ENCODE data around the gene PACS2. TPM values are rescaled to one million over a fixed set of nuclear protein-coding genes. Genes with fewer than 3 reads are reported as not detected.

The PACS2 gene
- polyA plus RNA-seq, 1 donor, result 116 TPM

DNA sequence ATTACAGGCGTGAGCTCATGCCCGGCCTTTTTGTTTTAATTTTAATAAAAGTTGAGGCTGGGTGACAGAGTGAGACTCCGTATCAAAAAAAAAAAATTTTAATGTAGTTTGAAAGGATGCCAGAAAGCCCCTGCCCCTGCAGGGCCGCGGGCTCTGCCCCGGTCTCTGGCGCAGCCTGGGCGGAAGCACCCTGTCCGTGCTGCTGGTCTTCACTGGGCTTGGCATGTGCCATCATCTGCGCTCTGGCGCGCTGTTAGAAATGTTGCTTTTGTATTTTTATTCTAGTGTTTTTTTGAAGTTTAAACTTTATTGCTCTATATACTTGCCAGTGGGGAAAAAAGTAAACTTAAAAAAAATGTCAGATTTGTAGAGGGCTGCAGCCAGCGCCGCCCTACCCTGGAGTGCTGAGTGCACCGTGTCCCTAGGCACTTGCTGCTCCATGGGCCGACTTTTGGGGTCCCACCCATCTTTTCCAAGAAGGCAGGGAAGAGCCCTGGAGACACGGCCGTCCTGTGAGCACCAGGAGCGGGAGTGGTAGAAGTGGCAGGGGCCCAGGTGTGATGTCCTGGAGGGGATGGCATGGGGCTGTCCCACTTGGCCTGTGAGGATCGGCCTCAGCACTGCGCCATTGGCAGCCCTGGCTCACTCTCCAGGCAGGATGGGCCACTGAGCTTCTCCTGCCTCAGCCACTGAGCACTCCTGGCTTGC lies 109.1 kb downstream of the PACS2 start:
- no peak for DNase-seq

DNA sequence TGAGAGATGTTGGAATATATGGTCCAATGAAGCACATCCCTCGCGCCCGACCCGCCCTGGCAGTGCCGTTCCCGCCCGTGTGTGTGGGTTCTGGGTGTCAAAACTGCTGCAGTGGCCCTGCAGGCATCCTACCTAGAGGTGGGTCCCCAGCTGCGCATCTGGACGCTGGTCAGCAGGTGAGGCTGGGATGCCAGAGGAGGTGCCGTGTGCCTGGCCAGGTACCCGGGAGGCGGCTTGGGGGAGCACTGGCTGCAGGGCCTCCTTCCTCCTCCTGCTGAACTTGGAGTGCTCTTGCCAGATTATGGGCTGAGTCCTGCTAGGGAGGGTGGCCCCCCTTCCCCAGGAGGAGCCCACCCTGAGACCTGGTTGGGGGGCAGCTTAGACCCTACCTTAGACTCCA lies 110.3 kb downstream of the PACS2 start:
- DNase-seq, result no peak

DNA sequence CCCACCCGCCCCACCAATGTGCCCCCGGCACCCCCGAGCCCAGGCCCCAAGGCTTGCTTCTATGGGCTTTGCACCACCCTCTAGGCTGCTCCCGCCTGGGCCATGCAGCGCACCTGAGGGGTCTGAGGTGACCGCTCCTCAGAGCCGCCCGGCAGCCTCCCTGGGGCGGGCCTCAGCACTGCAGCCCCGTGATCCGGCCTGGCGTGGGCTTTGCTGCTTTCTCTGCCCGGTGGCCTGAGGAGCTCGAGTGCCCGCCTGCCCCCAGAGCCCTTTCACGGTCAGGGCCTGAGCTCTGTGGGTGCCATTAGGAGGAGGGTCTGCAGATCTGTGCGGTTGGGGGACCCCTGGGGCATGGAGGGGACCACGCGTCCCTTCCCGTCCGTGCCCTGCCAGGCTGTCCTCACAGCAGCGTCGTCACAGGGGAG lies 111.3 kb downstream of the PACS2 start:
- DNase-seq, result no peak

DNA sequence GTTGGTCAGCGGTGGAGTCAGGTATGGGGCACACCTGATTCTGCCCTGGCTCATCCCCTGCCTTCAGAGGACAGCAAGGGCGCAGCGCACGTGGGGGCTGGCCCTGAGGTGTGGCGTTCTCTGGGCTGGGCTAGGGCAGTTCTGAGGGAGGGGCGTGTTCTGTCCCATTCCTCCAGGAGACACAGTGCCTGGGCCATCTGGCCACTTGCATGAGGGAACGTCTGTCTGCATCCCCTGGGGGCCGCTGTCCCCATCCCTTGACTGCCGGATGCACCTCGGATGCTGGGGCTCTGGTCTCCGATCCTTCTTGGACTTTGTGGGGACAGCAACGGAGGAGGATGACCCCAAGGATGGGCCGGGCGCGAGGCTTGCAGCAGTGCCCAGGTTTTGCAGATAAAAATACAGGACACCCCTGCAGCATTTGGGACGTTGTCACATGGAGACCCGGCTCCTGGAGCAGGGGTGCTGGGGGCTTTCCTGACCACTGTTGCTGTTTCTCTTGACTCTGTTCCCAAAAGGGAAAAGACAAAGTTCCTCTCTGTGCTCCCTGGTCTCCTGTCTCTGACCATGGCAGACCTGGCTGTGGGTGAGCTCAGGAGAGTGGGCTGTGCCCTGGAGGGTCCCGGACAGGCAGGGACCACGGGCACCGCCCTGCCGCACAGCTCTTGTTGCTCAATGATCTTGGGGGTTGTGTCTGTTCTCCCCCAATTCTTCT lies 112.0 kb downstream of the PACS2 start:
- no peak for DNase-seq

DNA sequence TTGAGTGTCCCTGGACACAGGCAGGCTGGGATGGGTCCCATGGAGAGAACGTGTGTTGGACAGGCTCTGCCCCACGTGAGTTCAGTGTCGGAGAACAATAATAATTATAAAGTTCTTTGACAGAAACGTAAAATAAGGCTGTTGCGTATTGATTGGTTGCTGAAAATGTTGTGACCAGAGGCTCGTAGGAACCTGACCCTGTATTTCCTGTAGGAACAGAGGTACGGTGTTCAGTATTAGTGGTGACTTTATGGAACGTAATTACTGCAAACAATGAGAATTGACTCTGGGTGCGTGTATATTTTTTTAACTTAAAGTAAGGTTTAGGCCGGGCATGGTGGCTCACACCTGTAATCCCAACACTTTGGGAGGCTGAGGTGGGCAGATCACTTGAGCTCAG lies 112.9 kb downstream of the PACS2 start:
- DNase-seq, result no peak

DNA sequence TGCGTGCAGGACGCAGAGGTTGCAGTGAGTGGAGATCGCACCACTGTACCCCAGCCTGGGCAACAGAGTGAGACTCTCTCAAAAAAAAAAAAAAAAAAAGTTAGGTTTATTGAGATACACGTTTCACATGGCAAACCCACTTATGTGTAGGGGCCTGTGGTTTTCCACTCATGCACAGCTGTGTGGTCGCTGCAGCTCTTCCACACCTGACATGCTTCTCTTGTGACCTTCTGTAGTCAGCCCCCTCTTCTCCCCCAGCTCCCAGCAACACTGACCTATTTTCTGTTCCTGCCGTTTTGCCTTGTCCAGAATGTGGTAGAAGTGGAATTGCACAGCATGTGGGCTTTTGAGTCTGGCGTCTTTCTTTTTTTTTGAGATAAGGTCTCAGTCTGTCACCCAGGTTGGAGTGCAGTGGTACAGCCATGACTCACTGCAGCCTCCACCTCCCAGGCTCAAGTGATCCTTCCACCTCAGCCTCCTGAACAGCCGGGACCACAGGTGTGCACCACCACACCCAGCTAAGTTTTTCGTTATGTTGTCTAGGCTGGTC lies 113.5 kb downstream of the PACS2 start:
- no peak for DNase-seq

DNA sequence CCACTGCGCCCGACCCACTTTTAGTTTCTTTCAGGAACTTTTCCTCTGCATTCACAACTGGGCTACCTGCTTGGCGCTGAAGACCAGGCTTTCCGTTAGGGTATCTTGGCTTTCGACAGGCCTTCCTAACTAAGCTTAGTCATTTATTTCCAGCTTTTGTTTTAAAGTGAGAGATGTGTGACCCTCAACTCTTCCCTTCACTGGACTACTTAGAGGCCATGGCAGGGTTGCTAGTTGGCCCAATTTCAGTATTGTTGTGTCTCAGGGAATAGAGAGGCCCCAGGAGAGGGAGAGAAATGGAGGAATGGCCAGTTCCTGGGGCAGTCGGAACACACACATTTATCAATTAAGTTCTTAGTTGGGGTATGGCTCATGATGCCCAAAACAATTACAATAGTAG lies 115.5 kb downstream of the PACS2 start:
- no peak for DNase-seq

DNA sequence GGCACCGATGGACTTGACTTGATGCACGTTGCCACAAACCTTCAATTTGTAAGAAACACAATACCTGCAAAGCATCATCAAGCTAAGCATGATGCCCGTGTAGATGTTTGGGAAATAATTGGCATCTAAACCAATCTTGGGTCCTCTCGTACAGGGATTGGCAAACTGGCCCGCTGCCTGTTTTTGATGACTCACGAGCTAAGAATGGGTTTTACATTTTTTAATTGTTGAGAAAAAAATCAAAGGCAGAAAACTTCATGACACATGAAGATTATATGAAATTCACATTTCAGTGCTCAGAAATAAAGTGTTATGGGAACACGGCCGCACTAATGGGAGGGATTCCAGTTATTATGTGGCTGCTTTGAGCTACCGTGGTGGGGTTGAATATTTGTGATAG lies 116.0 kb downstream of the PACS2 start:
- DNase-seq, result no peak

DNA sequence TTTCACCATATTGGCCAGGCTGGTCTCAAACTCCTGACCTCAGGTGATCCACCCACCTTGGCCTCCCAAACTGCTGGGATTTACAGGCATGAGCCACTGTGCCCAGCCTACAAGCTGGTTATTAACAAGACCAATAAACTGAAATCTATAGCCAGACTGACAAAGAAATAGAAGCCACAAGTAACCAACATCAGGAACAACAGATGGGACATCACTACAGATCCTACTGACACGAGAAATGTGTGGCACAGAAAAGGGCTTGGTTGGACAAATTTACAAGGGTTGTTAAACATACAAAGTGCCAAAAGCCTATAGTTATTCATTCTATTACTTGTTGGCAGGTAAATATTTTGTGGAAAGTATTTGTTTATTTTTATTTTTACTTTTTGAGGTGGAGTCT lies 116.7 kb downstream of the PACS2 start:
- DNase-seq, result no peak

DNA sequence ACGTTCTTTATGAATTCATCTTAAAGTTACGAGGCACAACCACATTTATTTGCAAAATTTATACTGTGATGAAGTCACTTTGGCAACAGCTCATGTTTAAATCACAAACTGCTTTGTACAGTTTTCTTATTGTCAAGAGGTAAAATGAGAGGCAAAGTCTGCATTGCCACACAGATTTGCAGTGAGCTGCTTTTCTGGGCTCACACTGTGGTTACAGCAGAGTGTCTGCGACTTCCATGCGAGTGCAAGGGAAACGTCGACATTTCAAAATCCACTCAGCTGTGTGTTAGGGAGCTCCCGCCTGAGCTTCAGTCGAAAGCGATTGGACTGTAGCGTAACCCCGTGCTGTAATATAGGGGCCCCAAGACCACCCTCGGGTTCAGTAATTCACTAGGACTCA lies 118.1 kb downstream of the PACS2 start:
- DNase-seq, result no peak

DNA sequence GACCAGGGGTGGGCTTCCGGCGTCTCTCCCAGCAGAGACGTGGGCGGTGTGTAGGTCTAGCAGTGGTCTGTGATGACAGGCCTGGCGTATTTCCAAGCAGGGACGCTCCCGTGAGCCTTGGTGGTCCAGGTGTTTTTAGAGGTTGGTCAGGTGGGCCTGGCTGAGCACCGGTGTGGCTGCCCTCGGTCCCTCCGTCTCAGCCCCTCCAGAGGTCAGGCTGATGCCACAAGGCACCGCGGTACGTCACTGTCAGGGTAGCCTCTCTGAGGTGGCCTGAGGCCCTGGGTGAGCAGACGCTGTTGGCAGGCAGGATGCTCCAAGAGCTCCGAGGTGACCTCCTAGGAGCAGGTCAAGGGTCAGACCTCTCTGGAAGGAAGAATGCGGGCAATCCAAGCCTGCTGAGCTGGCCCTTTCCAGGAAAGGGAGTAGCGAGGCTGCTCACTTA lies 118.6 kb downstream of the PACS2 start:
- DNase-seq, result no peak

DNA sequence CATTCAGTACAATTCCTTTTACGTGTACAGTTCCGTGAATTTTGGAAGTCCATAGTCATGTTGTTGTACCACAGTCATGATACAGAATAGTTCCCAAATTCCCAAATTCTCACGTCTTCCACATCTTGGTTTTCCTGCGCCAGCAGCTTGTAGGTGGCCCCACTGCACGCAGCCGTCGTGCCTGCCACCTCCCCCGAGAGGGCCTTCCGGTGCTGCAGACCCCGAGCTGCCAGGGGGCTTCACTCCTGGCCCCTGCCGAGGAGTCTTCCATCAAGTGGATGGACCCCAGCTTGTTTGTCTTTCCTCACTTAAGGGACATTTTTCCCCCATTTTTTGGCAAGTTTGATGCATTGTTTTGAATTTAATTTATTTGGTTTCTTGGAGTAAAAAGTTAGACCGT lies 121.9 kb downstream of the PACS2 start:
- no peak for DNase-seq

DNA sequence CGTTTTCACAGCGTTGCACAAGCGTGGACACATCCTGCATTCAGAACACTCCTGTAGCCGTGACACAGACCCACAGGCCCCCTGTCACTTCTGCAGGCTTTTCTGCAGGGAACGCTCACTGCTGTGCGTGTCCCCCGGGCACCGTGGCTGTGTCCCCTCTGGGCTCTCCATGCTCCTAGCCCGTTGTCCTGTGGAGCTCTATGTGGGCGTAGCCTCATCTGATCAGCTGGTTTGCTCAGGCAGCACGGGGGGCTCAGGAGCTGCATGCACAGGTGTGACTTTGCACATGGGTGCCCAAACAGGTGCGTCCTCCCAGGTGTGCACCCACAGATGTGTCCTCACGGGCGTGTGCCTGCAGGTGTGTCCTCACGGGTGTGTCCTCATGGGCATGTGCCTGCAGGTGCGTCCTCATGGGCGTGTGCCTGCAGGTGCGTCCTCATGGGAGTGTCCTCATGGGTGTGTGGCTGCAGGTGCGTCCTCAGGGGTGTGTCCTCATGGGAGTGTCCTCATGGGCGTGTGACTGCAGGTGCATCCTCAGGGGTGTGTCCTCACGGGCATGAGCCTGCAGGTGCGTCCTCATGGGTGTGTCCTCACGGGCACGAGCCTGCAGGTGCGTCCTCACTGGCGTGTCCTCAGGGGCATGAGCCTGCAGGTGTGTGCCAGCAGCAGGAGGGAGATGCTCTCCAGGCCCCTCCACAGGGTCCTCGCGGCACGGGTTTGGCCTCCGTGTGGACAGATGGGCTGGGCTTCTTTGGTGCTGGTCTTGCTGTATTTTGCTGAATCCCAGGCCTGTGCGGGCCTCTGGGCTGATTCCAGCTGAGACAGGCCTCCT lies 122.6 kb downstream of the PACS2 start:
- DNase-seq, result no peak

DNA sequence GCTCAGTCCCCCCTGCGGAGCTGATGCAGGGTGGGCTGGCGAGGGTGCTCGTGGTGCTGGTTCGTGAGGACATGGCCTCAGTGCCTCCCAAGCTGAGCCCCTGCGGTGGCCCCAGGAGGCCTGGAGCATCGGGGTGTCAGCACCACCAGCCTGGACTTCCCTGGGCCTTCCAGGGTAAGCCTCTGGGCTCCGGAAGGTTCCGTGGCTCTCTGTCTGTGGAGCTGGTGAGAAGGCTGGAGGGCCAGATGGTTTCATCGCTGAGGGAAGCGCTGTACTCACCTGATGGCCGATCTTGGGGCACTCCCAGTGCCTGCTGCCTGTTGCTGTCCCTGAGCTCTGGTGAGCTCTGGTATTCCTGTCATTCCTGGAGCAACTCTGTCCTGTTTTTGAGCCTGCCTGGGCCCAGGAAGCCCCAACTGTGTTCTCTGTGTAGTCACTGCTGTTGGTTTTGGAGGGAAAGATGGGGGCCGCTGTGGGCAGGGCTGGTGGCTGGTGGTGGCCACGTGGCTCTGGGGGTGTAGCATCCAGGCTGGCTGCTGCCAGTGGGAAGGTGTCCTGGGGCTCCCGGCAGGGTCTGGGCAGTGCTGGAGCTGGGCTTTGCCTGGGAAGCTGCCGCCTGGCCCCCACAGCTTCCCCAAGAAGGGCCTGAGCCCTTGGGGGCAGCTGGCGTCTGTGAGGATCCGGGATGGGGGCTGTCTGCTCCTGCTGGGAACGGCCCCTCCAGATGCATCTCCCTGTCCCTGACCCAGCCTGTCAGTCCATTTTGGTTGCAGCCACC lies 123.4 kb downstream of the PACS2 start:
- DNase-seq, result no peak

DNA sequence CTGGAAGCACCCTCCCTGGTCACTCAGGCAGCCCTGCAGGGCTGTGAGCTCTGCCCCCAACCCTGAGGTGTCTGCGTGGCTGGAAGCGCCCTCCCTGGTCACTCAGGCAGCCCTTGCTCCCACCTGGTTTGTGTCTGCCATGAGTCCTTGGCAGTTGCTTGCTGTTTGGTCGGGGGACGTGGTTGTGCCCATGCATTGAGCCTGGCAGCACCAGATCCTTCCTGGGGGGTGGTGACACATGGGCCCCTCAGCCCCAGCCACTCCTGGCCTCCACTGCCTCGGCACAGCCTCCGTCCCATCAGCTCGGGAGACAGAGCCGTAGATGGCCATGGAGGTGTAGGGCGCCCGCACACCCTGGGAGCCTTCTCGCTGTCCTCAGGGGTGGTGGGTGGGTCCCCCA lies 124.6 kb downstream of the PACS2 start:
- no peak for DNase-seq

DNA sequence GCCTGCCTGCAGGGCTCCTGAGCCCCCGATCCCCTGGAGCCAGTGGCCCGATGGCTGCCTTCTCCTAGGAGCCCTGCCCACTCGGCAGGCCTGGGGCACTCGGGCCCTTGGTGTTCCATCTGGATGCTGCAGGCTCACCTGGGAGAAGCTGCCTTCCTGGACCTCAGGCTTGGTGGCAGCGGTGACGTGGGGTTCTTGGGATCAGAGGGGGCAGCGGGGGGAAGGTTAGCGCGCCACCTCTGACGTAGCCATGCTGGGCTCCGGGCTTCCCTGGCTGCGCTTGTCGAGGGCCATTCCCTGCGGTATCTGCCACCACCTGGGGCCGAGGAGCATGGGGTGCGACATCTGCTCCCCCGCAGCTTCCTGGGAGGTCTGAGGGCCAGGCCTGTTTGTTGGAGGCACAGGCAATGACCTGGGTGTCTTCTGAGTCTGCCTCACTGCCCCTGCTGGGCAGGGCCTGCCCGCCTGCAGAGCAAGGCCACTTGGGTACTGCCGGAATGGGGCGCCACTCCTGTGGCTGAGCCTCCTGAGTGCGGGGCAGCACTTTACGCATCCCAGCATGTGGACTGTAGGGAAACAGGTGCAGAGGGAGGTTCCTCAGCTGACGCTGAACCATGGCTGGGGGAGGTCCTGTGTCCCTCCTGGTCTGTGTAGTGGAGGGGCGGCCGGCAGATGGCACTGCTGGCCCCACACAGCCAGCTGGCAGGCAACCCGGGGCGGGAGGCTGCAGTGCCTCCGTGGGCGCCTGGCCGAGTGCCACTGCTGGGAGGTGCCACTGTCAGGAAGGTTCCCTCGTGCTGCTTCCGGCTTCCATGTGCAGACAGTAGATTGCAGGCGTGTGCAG lies 125.4 kb downstream of the PACS2 start:
- no peak for DNase-seq

DNA sequence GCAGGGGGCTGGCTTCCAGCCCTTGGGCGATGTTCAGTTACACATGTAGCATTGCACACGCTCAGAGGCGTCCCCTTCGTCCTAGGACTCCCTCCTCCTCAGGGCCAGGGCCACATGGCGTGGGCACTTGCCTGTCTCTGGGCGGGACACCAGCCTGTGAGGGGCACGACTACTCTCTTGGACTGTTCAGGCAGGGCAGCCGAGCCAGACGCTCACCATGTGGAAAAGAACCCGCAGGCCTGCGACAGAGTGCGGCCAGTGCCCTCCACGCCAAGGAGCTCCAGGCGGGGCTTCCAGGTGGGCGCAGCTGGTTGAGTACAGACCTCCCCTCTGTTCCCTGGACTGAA lies 126.0 kb downstream of the PACS2 start:
- no peak for DNase-seq

DNA sequence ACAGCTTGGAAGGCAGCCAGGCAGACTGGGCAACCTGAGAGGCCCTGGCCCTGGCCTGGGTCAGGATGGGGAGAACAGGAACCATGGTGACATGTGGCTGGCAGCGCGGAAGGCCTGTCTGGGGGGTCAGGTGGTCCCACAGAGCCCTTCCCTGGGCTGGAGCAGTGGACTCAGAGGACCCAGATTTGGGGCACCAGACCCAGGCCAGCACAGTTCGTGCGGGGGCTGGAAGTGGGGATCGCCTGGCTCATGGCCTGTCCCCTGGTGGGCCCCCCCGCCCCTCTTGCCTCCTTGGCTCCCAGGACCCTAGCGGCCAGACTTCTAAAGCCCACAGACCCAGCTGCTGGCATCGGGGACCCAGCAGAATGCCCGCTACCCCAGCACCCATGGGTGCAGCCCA lies 126.4 kb downstream of the PACS2 start:
- no peak for DNase-seq

DNA sequence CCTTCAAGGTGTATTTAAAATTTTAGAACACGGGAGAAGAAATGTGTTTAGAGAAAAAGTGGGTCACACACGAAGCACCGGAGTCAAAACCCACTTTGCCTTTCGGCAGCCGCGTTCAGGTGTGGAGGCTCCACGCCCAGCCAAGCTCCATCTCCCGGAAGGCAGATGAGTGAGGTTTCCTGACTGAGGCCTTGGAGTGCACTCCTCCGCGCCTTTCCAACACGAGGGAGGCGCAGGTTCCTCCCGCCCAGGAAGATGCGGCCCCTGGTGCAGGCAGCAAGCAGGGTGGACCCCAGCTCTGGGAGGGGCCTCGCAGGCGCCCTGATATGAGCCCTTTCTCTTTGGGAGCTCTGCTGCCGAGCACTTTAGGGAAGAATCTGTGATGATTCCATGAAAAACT lies 127.6 kb downstream of the PACS2 start:
- no peak for DNase-seq

DNA sequence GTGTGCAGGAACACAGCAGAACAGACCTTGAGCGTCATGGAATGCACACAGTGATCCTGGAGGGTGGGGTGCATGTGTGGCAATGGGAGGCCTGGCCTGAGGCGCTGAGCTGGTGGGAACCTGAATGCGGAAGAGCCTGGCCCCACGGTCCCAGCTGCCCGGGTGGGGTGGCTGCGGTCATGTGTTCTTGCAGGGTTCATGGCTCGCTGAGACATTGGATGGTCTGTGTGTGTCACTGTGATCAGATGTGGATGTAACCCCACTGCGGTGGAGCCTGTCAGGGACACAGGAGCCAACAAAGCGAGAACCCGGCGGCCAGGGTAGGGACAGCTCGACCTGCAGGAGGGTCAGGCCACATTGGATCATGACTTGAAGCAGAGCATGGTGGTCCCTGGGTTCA lies 128.3 kb downstream of the PACS2 start:
- DNase-seq, result no peak

DNA sequence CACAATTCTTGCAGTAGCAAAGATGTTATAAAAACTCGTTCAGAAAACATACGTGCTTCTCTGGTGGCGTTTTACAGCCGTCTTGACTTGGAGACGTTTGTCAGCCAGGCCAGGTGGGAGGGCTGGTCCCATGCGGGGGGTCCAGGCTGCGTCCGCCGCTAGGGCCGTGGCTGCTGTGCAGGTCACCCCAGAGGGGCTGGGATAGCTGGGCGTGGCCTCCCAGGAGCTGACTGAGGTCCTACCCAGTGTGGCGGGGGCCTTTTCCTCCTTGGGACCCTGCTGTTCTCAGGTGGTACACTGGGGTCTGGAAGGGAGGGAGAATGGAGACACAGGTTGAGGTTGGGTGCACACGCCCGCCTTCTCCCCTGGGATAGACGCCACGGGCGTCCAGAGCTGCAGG lies 130.3 kb downstream of the PACS2 start:
- no peak for DNase-seq

DNA sequence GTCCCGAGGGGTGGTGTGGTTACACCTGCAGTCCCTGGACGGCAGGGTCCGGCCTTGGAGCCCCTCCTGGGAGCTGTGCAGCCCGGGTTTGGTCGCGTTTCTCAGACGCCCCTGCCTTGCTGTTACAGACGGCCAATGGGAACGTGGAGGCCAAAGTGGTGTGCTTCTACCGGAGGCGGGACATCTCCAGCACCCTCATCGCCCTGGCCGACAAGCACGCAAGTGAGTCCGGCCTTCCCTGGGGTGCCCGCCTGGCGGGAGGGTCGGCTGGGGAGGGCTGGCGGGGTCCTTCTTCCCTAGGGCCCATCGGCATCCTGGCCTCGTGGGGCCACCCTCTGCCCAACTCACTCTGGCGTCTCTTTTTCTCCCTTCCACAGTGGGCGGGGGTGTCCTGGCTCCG lies 130.7 kb downstream of the PACS2 start:
- DNase-seq, result no peak

All from hindlimb muscle (tissue), 1 donor.